Mesothelial cell of epicardium (in vitro differentiated cells): Measurements from ENCODE around the gene UCKL1. TPM values are rescaled to one million over a fixed set of nuclear protein-coding genes. Genes with fewer than 3 reads are reported as not detected.
A peak's percentile ranks its signal among the peaks of the same experiment; 100 is the strongest.

Source experiments
- DNase-seq, 2 experiments: peaks; one replicate each; pipeline ENCODE4 v3.0.0; 2021; ENCODE audit warnings: low spot score in 2 of 2; ENCODE audit not compliant: unreplicated experiment in 2 of 2
- H3K27ac Mint-ChIP-seq: 2 replicates; pipeline ENCODE4 v1.8.0; 2021; ENCODE audit warnings: mixed read lengths
- H3K27me3 Mint-ChIP-seq: 2 replicates; pipeline ENCODE4 v1.8.0; 2021; ENCODE audit warnings: low read depth, mixed read lengths
- H3K36me3 Mint-ChIP-seq: 2 replicates; pipeline ENCODE4 v1.8.0; 2021; ENCODE audit warnings: mixed read lengths
- H3K4me1 Mint-ChIP-seq: 2 replicates; pipeline ENCODE4 v1.8.0; 2021; ENCODE audit warnings: mixed read lengths
- H3K4me3 Mint-ChIP-seq: 2 replicates; pipeline ENCODE4 v1.8.0; 2021; ENCODE audit warnings: mild to moderate bottlenecking, moderate library complexity, mixed read lengths
- H3K9me3 Mint-ChIP-seq: 2 replicates; pipeline ENCODE4 v1.8.0; 2021; ENCODE audit warnings: mixed read lengths
- total RNA-seq: library from RNA; stranded (reverse); gene quantifications from 3 replicates; pipeline ENCODE4 v1.2.1, GENCODE V29; 2021
- TF ChIP-seq, protein P1 (sequence below): fragments of 200-600 bp; sonication (generic); IDR thresholded peaks from one replicate; pipeline ENCODE4 v1.5.0; 2021; ENCODE audit warnings: antibody characterized with exemption; ENCODE audit not compliant: unreplicated experiment

Gene UCKL1
- total RNA-seq, 1 donor from 2014 or later = 60.0 TPM

DNA sequence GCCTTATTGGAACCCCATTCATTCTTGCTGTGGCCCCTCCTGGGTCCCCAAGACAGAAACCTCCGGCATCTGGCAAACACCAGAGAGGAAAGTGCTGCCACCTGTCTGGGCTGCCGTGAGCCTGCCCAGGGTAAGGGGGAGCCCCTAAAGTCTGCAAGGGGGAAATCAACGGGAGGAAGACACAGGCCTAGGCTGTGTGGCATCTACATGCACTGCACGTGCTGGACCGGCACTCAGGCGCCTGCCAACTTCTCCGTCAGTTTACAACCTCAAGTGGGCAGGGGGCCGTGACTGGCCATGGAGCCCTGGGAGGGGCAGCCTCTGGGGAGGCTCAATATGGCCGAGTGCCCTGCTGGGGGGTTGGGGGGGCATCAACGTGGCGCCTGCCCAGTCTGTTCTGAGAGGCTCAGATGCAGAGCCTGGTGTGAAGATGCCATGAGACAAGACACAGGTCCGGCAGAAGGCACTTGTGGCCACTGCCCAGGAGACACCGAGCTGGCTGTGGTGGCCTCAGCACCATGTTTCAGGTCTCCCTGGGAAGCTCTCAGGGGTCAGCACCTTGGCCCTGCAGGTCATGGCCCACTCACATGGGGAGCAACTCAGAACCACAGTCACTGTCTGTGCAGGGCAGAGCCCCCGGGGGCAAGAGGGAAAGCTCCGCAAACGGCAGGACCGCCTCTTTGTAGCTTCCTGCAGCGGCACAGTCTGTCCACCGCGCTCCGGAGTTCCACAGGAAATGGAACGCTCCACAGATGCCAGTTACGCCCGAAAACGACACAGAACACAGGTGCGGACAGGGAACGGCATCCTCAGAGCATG lies 8.4 kb downstream of the UCKL1 start:
- no peaks in the 10 kb centered on the region for H3K9me3 Mint-ChIP-seq
- peaks cover 19% of the 10 kb centered on the region for H3K4me1 Mint-ChIP-seq
- TF ChIP-seq, protein P1, sequence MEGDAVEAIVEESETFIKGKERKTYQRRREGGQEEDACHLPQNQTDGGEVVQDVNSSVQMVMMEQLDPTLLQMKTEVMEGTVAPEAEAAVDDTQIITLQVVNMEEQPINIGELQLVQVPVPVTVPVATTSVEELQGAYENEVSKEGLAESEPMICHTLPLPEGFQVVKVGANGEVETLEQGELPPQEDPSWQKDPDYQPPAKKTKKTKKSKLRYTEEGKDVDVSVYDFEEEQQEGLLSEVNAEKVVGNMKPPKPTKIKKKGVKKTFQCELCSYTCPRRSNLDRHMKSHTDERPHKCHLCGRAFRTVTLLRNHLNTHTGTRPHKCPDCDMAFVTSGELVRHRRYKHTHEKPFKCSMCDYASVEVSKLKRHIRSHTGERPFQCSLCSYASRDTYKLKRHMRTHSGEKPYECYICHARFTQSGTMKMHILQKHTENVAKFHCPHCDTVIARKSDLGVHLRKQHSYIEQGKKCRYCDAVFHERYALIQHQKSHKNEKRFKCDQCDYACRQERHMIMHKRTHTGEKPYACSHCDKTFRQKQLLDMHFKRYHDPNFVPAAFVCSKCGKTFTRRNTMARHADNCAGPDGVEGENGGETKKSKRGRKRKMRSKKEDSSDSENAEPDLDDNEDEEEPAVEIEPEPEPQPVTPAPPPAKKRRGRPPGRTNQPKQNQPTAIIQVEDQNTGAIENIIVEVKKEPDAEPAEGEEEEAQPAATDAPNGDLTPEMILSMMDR = no peak
- H3K36me3 Mint-ChIP-seq = peaks cover 4% of the 10 kb centered on the region
- H3K4me3 Mint-ChIP-seq = no peak overlapping the region
- H3K27ac Mint-ChIP-seq = peak overlapping the region; percentile 47
- no peak for DNase-seq
- H3K27me3 Mint-ChIP-seq = no peaks in the 10 kb centered on the region

DNA sequence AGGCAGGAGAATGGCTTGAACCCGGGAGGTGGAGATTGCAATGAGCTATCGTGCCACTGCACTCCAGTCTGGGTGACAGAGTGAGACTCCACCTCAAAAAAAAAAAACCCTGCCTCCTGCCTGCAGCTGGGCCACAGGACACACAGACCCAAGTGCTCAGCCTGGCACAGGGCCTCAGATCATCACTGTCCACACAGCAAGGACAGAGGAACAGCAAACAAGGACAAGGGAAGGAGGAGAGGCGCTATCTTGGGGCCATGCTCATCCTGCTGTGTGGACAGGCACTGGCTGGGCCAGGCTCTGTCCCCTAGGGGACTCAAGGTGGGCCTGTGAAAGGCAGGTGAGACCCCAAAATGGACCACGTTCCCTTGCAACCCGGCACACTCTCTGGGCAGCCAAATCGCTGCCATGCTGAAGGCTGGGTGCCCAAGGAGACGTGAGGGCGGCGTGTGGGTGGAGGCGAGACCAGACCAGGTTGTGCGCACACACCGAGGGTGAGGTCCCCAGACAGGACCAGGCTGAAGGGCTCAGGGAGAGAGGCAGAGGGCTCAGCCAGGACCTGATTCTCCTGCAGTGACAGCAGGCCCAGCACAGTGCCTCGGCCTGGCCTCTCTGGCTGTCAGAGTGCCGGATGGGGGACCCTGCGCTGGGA lies 9.1 kb downstream of the UCKL1 start:
- TF ChIP-seq, protein P1 = no peak
- Mint-ChIP-seq H3K4me3 (no peak overlapping the region), H3K9me3 (no peaks in the 10 kb centered on the region), H3K27ac (no peak overlapping the region), H3K36me3 (peaks cover 4% of the 10 kb centered on the region), H3K4me1 (peaks cover 19% of the 10 kb centered on the region), H3K27me3 (no peaks in the 10 kb centered on the region)
- DNase-seq = no peak

DNA sequence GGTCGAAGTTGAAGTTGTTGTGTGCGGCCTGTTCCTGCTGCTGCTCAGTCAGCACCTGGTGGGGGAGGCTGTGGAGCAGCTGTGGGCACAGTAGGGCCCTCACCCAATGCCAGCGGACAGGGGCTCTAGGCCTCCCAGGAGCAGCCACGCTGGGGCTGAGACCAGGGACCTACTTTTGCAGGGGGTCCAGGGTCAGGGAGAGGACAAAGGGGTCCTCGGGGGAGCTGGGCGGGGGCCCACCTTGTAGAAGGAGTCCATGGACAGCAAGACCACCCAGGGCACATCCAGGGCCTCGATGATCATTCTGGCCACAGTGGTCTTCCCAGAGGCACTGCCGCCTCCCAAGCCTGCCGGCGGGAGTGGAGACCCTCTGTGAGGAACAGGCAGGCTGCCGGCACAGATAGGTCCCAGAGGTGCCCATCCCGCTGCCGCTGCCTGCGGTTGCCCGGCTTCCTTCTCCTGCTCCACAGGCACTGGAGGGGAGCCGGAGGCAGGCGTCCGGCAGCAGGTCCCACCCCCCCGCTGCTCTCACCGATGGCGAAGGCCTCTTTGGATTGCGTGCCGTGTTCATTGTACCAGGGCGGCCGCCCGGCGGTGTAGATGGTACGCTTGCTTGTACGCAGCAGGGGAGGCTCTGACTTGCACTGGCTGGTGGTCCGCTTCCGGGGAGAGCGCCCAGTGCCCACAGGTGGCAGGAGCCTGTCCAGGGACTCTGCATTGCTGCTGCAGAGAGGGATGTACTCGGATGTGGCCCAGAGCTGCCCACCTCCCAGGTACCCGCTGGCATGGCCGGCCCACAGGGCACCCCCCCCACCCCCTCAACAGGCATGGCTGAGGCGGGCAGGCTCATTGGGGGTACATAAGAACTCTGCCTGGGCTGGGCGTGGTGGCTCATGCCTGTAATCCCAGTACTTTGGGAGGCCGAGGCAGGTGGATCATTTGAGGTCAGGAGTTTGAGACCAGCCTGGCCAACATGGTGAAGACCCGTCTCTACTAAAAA lies 10.0 kb downstream of the UCKL1 start:
- Mint-ChIP-seq H3K36me3 (peaks cover 4% of the 10 kb centered on the region), H3K27me3 (no peaks in the 10 kb centered on the region), H3K9me3 (no peaks in the 10 kb centered on the region), H3K4me3 (no peak overlapping the region), H3K4me1 (peaks cover 19% of the 10 kb centered on the region), H3K27ac (peak overlapping the region; percentile 10)
- TF ChIP-seq, protein P1 = no peak
- DNase-seq = no peak

DNA sequence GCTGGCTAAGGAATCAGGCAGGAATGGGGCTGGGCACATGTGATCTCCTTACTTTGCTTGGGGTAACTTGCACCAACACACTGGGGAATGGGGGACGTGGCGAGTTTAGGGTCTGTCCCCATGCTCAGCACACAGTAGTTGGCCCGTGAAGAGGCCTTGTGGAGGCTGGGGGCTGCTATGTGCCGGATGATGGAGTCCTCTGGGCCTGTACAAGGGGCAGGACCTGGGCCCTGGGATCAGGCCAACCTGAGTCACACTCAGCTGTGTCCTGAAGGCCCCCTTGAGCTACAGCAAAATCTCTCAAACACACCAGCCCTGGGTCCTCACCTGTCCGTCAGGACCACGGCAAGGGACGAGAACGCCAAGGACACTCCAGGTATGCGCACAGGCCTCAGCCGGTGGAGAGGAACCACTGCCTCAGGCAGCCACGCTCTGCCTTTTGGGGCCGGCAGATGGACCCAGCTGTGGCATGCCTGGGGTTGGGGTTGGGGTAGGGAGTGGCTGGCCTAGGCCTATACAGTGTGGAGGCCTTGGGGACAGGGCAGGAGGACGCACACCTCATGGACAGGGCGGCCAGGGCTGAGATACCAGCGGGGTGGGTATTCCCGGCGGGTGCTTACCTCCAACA lies 11.1 kb downstream of the UCKL1 start:
- Mint-ChIP-seq H3K9me3 (no peaks in the 10 kb centered on the region), H3K27ac (no peak overlapping the region), H3K36me3 (peaks cover 6% of the 10 kb centered on the region), H3K4me1 (peaks cover 19% of the 10 kb centered on the region), H3K27me3 (no peaks in the 10 kb centered on the region), H3K4me3 (no peak overlapping the region)
- TF ChIP-seq, protein P1 = no peak
- DNase-seq = no peak
